Natural killer cell (primary cell): ENCODE measurements around the gene DLX1. TPM values are rescaled to one million over a fixed set of nuclear protein-coding genes. Genes with fewer than 3 reads are reported as not detected.

Source experiments
- ATAC-seq, 3 donors: fragments of 150-1000 bp in 2 of 3; fragments of 200-7000 bp in 1 of 3; cut with Tn5 transposase; 1 replicate in 1 of 3; 2 replicates in 2 of 3; pipeline ENCODE4 v1.10.0; 2021; ENCODE audit warnings: mild to moderate bottlenecking in 2 of 3, moderate library complexity in 2 of 3
- DNase-seq, 2 donors: peaks; one replicate each; pipeline versions ENCODE4 v3.0.0 to v3.0.0-alpha.2; 2013 to 2021; ENCODE audit warnings: mixed read lengths in 1 of 2
- H3K27ac ChIP-seq: one replicate; pipeline ENCODE4 v1.5.1; 2013; ENCODE audit warnings: mild to moderate bottlenecking, low read length
- H3K27me3 ChIP-seq: one replicate; pipeline ENCODE4 v1.6.1; 2013; ENCODE audit warnings: low read length; ENCODE audit not compliant: control insufficient read depth, insufficient read depth
- H3K36me3 ChIP-seq: one replicate; pipeline ENCODE4 v1.6.1; 2013; ENCODE audit warnings: low read length; ENCODE audit not compliant: control insufficient read depth, insufficient read depth
- H3K4me1 ChIP-seq: one replicate; pipeline ENCODE4 v1.6.1; 2013; ENCODE audit warnings: low read length; ENCODE audit not compliant: control insufficient read depth, insufficient read depth
- H3K4me3 ChIP-seq: one replicate; pipeline ENCODE4 v1.5.1; 2013; ENCODE audit warnings: low read length
- H3K9me3 ChIP-seq: one replicate; pipeline ENCODE4 v1.6.1; 2013; ENCODE audit warnings: low read length; ENCODE audit not compliant: control insufficient read depth, insufficient read depth
- H3K27ac Mint-ChIP-seq, 2 donors: one replicate each; pipeline ENCODE4 v1.8.0; 2022; ENCODE audit warnings: mild to moderate bottlenecking in 2 of 2, mixed read lengths in 2 of 2, moderate library complexity in 1 of 2
- H3K27me3 Mint-ChIP-seq, 2 donors: one replicate each; pipeline ENCODE4 v1.8.0; 2022; ENCODE audit warnings: low read depth in 2 of 2, mixed read lengths in 2 of 2
- H3K36me3 Mint-ChIP-seq: one replicate; pipeline ENCODE4 v1.8.0; 2022; ENCODE audit warnings: mixed read lengths
- H3K4me1 Mint-ChIP-seq, 2 donors: one replicate each; pipeline ENCODE4 v1.8.0; 2022; ENCODE audit warnings: mixed read lengths in 2 of 2
- H3K4me3 Mint-ChIP-seq: one replicate; pipeline ENCODE4 v1.8.0; 2022; ENCODE audit warnings: mild to moderate bottlenecking, moderate library complexity, mixed read lengths
- H3K9me3 Mint-ChIP-seq, 2 donors: one replicate each; pipeline ENCODE4 v1.8.0; 2022; ENCODE audit warnings: mixed read lengths in 2 of 2
- CTCF ChIP-seq: fragments of 200-600 bp; IDR thresholded peaks from one replicate; pipeline ENCODE4 v1.8.0; 2022; ENCODE audit warnings: antibody characterized with exemption
- WGBS: methylation state at CpG from one replicate; pipeline ENCODE4 v1.1.7; 2013; ENCODE audit warnings: missing lambda C conversion rate; ENCODE audit not compliant: insufficient coverage; 5-methylcytosine and 5-hydroxymethylcytosine counted together
- intact Hi-C: fragments of 100-400 bp; cut with micrococcal nuclease; formaldehyde crosslinking; loops from one replicate; pipeline ENCODE4 v1.14.2; 2022
- total RNA-seq, 4 donors: library from RNA; stranded (reverse); fragments of 120-200 nt in 1 of 4; gene quantifications; one replicate each; pipeline versions ENCODE4 v1.2.3 to v1.2.4, GENCODE V29; 2013 to 2022

Gene DLX1
- total RNA-seq, 3 donors from 2014 or later (not counting 1 experiment from before 2014, with no cell fraction given), result not detected

GRCh38 chr2:172039011-172039704, 46.1 kb upstream of the DLX1 start:
- 75% methylated on average over 2 of the region's 3 CpGs for WGBS
- Histone ChIP-seq H3K27me3 (no peaks in the 10 kb centered on the region), H3K27ac (no peak overlapping the region), H3K4me1 (no peaks in the 10 kb centered on the region), H3K9me3 (no peaks in the 10 kb centered on the region), H3K36me3 (no peaks in the 10 kb centered on the region), H3K4me3 (no peak overlapping the region)
- Mint-ChIP-seq H3K36me3 (no peaks in the 10 kb centered on the region), H3K27ac (no peak overlapping the region), H3K4me1 (no peaks in the 10 kb centered on the region), H3K9me3 (no peaks in the 10 kb centered on the region), H3K27me3 (no peaks in the 10 kb centered on the region), H3K4me3 (no peak overlapping the region)
- no peak for ATAC-seq
- TF ChIP-seq CTCF, result no peak
- DNase-seq, result no peak
- intact Hi-C loops, result no loop called here

- Histone ChIP-seq H3K4me1 (no peaks in the 10 kb centered on the region), H3K9me3 (no peaks in the 10 kb centered on the region), H3K36me3 (no peaks in the 10 kb centered on the region), H3K27me3 (no peaks in the 10 kb centered on the region), H3K4me3 (no peak overlapping the region), H3K27ac (no peak overlapping the region)
- no peaks in the 10 kb centered on the region for H3K4me1 Mint-ChIP-seq
- 100% methylated on average over 1 of the region's 6 CpGs for WGBS
- H3K9me3 Mint-ChIP-seq, result no peaks in the 10 kb centered on the region
- DNase-seq (no peak), ATAC-seq (no peak)
- H3K4me3 Mint-ChIP-seq, result no peak overlapping the region
- TF ChIP-seq CTCF, result no peak
- H3K27me3 Mint-ChIP-seq, result no peaks in the 10 kb centered on the region
- intact Hi-C loops, result no loop called here
- no peak overlapping the region for H3K27ac Mint-ChIP-seq
- no peaks in the 10 kb centered on the region for H3K36me3 Mint-ChIP-seq
These were observed 45.0 kb upstream of the DLX1 start for GRCh38 chr2:172040311-172040710.

DNA sequence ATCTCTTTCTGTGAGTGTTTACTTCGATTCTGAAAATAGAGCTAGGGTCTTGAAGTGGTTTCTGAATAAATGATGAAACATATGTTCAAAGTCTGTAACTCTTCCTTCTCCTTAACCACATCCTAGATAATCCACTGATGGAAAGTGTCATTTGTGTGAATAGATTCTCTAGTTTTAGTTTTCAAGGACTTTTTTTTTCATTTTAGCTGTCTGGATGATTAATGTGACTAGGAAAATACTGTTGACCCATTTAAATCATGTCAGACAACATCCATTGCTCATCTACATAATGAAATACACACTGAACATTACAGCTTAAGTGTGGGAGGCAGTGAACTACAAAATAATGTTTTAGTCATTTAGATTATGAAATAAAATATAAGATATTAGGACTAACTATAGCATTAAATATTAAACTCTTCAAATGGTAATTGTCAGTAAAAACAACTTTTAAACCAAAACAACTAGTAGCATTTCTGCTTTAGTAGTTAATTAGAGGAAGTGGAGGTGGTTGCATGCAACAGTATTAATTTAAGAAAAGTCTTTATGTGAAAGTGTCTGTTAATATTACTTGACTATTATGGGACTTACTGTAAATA, 39.1 kb upstream of the DLX1 start:
- intact Hi-C loops, result no loop called here
- Histone ChIP-seq H3K36me3 (no peaks in the 10 kb centered on the region), H3K27me3 (no peaks in the 10 kb centered on the region), H3K9me3 (no peaks in the 10 kb centered on the region), H3K27ac (no peak overlapping the region), H3K4me1 (no peaks in the 10 kb centered on the region), H3K4me3 (no peak overlapping the region)
- ATAC-seq (no peak), DNase-seq (no peak)
- Mint-ChIP-seq H3K4me1 (no peaks in the 10 kb centered on the region), H3K36me3 (no peaks in the 10 kb centered on the region), H3K27me3 (peaks cover 0 to 6% of the 10 kb centered on the region in 2 donors), H3K9me3 (no peaks in the 10 kb centered on the region), H3K27ac (no peak overlapping the region), H3K4me3 (no peak overlapping the region)
- no CpG with 5 or more reads among the region's 1 CpG for WGBS
- TF ChIP-seq CTCF, result no peak
